PFSK-1 (cell line): Measurements from ENCODE around the gene GNG4.

Experiments
- POLR2AphosphoS5 ChIP-seq: IDR thresholded peaks from 2 replicates; pipeline ENCODE4 v1.6.1; 2012; ENCODE audit warnings: low read depth, mild to moderate bottlenecking, control low read depth, low read length, moderate library complexity
- SIN3A ChIP-seq: IDR thresholded peaks from 2 replicates; pipeline ENCODE4 v1.6.1; 2012; ENCODE audit warnings: mild to moderate bottlenecking, low read length, moderate library complexity, borderline replicate concordance; ENCODE audit not compliant: insufficient read depth
- TF ChIP-seq, protein P1 (sequence below), 2 experiments: IDR thresholded peaks; 2 replicates each; pipeline versions ENCODE4 v1.6.1 to v1.8.0; 2011 to 2012; ENCODE audit warnings: low read depth in 2 of 2, low read length in 2 of 2, control low read depth in 1 of 2, inconsistent platforms in 1 of 2, mild to moderate bottlenecking in 1 of 2, moderate library complexity in 1 of 2; ENCODE audit not compliant: insufficient read depth in 1 of 2

GRCh38 chr1:235649368-235650163 lies at the start of gene GNG4:
- TF ChIP-seq POLR2AphosphoS5, result no peak
- TF ChIP-seq, protein P1, sequence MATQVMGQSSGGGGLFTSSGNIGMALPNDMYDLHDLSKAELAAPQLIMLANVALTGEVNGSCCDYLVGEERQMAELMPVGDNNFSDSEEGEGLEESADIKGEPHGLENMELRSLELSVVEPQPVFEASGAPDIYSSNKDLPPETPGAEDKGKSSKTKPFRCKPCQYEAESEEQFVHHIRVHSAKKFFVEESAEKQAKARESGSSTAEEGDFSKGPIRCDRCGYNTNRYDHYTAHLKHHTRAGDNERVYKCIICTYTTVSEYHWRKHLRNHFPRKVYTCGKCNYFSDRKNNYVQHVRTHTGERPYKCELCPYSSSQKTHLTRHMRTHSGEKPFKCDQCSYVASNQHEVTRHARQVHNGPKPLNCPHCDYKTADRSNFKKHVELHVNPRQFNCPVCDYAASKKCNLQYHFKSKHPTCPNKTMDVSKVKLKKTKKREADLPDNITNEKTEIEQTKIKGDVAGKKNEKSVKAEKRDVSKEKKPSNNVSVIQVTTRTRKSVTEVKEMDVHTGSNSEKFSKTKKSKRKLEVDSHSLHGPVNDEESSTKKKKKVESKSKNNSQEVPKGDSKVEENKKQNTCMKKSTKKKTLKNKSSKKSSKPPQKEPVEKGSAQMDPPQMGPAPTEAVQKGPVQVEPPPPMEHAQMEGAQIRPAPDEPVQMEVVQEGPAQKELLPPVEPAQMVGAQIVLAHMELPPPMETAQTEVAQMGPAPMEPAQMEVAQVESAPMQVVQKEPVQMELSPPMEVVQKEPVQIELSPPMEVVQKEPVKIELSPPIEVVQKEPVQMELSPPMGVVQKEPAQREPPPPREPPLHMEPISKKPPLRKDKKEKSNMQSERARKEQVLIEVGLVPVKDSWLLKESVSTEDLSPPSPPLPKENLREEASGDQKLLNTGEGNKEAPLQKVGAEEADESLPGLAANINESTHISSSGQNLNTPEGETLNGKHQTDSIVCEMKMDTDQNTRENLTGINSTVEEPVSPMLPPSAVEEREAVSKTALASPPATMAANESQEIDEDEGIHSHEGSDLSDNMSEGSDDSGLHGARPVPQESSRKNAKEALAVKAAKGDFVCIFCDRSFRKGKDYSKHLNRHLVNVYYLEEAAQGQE (IDR thresholded peaks at IDR 0.05; ENCODE audit: insufficient read depth in 1 of 2, low read depth in 2 of 2, low read length in 2 of 2), result no peak
- no peak for TF ChIP-seq SIN3A
